ENCODE measurements around the gene CAMK2A.

Gene CAMK2A

DNA sequence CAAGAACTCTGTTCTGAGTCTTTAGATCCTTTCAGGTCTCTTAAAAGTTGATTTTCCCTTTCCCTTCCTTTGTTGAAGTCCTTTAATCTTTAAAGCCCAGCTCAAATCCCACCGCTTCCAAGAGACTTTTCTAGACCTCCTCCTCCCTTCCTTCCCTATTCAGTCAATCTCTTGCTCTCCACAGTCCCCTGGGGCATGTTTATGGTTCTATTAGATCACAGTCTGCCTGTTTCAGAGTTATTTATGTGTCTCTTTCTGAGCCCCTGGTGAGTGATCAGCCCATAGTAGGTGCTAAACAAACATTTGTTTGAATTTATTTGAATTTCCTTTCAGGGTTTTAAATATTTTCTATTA is 20.3 kb upstream of the CAMK2A start:
- TF ChIP-seq SIN3A (IDR thresholded peaks at IDR 0.05; ENCODE audit: borderline replicate concordance, insufficient read depth, low read length), result no peak
- TF ChIP-seq FOXP2 (optimal IDR thresholded peaks at IDR 0.05; ENCODE audit: borderline replicate concordance, extremely low read depth, extremely low read length, insufficient read depth), result no peak
- no peak for TF ChIP-seq POLR2AphosphoS5 (IDR thresholded peaks at IDR 0.05; ENCODE audit: low read depth, low read length)
- no peak for TF ChIP-seq TAF1 (IDR thresholded peaks at IDR 0.05; ENCODE audit: borderline replicate concordance, insufficient read depth, low read length)
- TF ChIP-seq, protein P1, sequence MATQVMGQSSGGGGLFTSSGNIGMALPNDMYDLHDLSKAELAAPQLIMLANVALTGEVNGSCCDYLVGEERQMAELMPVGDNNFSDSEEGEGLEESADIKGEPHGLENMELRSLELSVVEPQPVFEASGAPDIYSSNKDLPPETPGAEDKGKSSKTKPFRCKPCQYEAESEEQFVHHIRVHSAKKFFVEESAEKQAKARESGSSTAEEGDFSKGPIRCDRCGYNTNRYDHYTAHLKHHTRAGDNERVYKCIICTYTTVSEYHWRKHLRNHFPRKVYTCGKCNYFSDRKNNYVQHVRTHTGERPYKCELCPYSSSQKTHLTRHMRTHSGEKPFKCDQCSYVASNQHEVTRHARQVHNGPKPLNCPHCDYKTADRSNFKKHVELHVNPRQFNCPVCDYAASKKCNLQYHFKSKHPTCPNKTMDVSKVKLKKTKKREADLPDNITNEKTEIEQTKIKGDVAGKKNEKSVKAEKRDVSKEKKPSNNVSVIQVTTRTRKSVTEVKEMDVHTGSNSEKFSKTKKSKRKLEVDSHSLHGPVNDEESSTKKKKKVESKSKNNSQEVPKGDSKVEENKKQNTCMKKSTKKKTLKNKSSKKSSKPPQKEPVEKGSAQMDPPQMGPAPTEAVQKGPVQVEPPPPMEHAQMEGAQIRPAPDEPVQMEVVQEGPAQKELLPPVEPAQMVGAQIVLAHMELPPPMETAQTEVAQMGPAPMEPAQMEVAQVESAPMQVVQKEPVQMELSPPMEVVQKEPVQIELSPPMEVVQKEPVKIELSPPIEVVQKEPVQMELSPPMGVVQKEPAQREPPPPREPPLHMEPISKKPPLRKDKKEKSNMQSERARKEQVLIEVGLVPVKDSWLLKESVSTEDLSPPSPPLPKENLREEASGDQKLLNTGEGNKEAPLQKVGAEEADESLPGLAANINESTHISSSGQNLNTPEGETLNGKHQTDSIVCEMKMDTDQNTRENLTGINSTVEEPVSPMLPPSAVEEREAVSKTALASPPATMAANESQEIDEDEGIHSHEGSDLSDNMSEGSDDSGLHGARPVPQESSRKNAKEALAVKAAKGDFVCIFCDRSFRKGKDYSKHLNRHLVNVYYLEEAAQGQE (IDR thresholded peaks at IDR 0.05; ENCODE audit: insufficient read depth in 1 of 2, low read depth in 2 of 2, low read length in 2 of 2), result no peak

DNA sequence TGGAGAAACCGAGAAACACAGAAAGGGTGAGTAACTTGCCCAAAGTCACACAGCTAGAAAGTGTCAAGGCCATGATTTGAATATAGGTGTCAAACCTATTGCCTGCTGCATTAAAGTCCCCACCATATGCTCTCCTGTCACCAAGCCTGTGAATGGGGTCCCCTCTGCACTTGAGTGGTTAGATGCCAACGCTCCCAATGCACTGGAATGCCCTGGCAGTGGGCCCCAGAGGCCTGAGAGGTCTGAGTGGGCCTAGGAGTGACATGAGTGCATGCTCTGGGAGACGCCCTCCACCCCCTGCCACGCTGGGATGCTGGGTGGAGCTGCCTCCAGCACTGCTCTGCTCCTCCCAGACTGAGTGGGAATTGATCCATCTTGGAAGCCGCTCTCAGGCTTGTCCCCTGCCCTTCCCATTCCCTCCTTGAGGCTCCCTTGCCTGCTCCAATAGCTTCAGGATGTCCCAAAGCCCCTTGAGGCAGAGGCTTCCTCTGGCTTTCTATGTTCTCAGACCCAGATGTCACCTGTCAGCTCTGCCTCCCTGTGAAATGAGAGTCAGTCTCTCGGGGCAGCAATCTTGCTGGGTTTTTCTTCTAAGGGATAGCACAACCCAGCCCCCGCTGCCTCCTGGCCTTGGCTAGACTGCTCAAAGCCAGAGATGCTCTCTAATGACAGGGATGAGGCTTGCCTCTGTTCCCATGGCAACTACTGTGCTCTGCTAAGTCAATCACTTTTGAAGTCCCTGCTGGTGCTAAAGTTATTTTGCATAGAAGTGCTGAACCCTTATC is 19.7 kb upstream of the CAMK2A start:
- TF ChIP-seq, protein P1 (IDR thresholded peaks at IDR 0.05; ENCODE audit: insufficient read depth in 1 of 2, low read depth in 2 of 2, low read length in 2 of 2), result no peak
- TF ChIP-seq POLR2AphosphoS5 (IDR thresholded peaks at IDR 0.05; ENCODE audit: low read depth, low read length), result no peak
- no peak for TF ChIP-seq SIN3A (IDR thresholded peaks at IDR 0.05; ENCODE audit: borderline replicate concordance, insufficient read depth, low read length)
- TF ChIP-seq TAF1 (IDR thresholded peaks at IDR 0.05; ENCODE audit: borderline replicate concordance, insufficient read depth, low read length), result no peak
- no peak for TF ChIP-seq FOXP2 (optimal IDR thresholded peaks at IDR 0.05; ENCODE audit: borderline replicate concordance, extremely low read depth, extremely low read length, insufficient read depth)

DNA sequence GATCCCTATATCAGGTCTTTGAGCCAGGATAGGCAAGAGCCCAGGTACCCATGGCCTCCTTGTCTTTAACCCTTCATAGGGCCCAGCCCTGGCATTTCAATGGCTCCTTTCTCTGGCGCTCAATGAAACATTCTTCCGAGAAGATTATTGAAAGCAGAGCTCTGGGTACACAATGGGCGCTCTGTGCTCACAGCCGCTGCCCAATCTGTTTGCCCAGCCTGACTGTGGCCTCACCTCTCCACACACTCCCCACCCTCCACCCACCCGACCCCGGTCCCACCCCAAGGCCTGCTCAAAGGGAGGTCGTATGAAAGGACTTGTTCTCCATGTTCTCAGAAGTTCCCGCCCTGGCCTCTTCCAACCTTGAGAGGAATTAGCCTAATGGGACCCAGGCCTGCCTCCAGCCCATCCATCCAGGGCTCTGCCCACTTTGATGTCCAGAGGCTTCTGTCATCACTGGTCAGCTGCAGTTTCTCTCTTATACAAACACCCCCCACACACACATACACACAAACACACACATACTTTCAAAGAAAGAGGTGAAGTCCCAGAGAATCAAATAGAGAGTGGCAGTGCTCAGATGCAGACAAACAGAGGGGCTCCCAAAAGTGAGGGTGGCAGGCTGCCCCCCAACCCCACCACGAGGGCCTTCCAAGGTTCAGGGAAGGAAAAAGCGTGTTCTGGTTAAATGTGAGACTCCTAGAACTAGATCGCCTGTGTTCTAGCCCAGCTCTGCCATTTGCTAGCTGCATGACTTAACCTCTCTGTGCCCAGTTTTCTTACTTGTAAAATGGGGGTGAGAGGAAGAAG is 18.2 kb upstream of the CAMK2A start:
- TF ChIP-seq TAF1 (IDR thresholded peaks at IDR 0.05; ENCODE audit: borderline replicate concordance, insufficient read depth, low read length) (no peak), FOXP2 (optimal IDR thresholded peaks at IDR 0.05; ENCODE audit: borderline replicate concordance, extremely low read depth, extremely low read length, insufficient read depth) (no peak), POLR2AphosphoS5 (IDR thresholded peaks at IDR 0.05; ENCODE audit: low read depth, low read length) (no peak), SIN3A (IDR thresholded peaks at IDR 0.05; ENCODE audit: borderline replicate concordance, insufficient read depth, low read length) (no peak)
- TF ChIP-seq, protein P1 (IDR thresholded peaks at IDR 0.05; ENCODE audit: insufficient read depth in 1 of 2, low read depth in 2 of 2, low read length in 2 of 2), result no peak

DNA sequence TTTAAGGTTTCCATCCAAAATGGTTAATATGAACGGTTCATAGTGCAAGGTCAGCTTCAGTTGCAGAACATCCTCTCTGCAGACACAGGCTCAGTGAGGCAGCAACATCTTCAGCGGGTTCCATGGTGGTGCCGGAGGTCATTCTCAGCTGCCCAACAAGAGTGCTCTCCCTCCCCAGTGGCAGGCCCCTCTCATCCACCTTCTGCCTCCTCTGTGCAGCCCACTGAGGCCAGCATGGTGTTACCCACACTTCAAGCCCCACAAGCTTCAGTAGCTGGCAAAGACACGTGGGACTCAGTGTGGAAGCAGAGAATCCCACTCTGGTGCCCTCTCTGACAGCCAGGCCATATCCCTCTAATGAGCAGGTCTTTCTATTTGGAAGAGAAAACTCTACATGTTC is 17.2 kb upstream of the CAMK2A start:
- no peak for TF ChIP-seq POLR2AphosphoS5 (IDR thresholded peaks at IDR 0.05; ENCODE audit: low read depth, low read length)
- no peak for TF ChIP-seq SIN3A (IDR thresholded peaks at IDR 0.05; ENCODE audit: borderline replicate concordance, insufficient read depth, low read length)
- TF ChIP-seq FOXP2 (optimal IDR thresholded peaks at IDR 0.05; ENCODE audit: borderline replicate concordance, extremely low read depth, extremely low read length, insufficient read depth), result no peak
- TF ChIP-seq TAF1 (IDR thresholded peaks at IDR 0.05; ENCODE audit: borderline replicate concordance, insufficient read depth, low read length), result no peak
- TF ChIP-seq, protein P1 (IDR thresholded peaks at IDR 0.05; ENCODE audit: insufficient read depth in 1 of 2, low read depth in 2 of 2, low read length in 2 of 2), result no peak

Measured in PFSK-1 (cell line).